HEK293 (cell line): ENCODE measurements around the gene PLD3.

ENCODE experiments used
- CTCF ChIA-PET: fragments of 350-600 bp; formaldehyde crosslinking; extraction: SDS; loops from one replicate; lab custom pipeline; 2021; ENCODE audit warnings: antibody characterized with exemption; lab: Yijun Ruan, JAX
- POLR2A ChIA-PET: fragments of 300-600 bp; formaldehyde crosslinking; extraction: SDS; loops from one replicate; lab custom pipeline; 2020; ENCODE audit warnings: antibody characterized with exemption, inconsistent platforms; lab: Yijun Ruan, JAX
- H3K27ac ChIP-seq: fragments of 200-500 bp; sonication (Bioruptor generic); 2 replicates; pipeline ENCODE4 v1.5.1; 2014; ENCODE audit warnings: low read depth, low read length, control low read depth, inconsistent platforms; ENCODE audit errors: extremely low read depth
- H3K36me3 ChIP-seq, 2 experiments: fragments of 200-500 bp in 1 of 2; sonication (Bioruptor generic) in 1 of 2; 1 replicate in 1 of 2; 2 replicates in 1 of 2; pipeline ENCODE4 v1.5.1; 2014 to 2017; ENCODE audit warnings: inconsistent platforms in 2 of 2, low read length in 2 of 2; ENCODE audit not compliant: control insufficient read depth in 2 of 2, insufficient read depth in 1 of 2
- H3K4me1 ChIP-seq: fragments of 200-500 bp; sonication (Bioruptor generic); 2 replicates; pipeline ENCODE4 v1.5.1; 2014; ENCODE audit warnings: mild to moderate bottlenecking, low read length, inconsistent platforms; ENCODE audit not compliant: control insufficient read depth, insufficient read depth
- H3K4me3 ChIP-seq: 2 replicates; pipeline ENCODE4 v1.5.1; 2011; ENCODE audit warnings: low read depth, mild to moderate bottlenecking, control low read depth, low read length, moderate library complexity
- H3K9me3 ChIP-seq: fragments of 200-500 bp; sonication (Bioruptor generic); 2 replicates; pipeline ENCODE4 v1.5.1; 2014; ENCODE audit warnings: low read depth, low read length, inconsistent platforms; ENCODE audit not compliant: control insufficient read depth, insufficient read depth
- BCL11B ChIP-seq: fragments of 450-650 bp; formaldehyde crosslinking; IDR thresholded peaks from 2 replicates; pipeline ENCODE4 v1.5.1; 2016; ENCODE audit warnings: low read depth, missing biosample characterization, missing genetic modification characterization
- EGR2 ChIP-seq: fragments of 450-650 bp; formaldehyde crosslinking; IDR thresholded peaks from 2 replicates; pipeline ENCODE4 v1.5.1; 2016; ENCODE audit warnings: low read depth, missing biosample characterization, missing genetic modification characterization
- KLF17 ChIP-seq: fragments of 450-650 bp; formaldehyde crosslinking; IDR thresholded peaks from 2 replicates; pipeline ENCODE4 v1.5.1; 2016; ENCODE audit warnings: missing biosample characterization, missing genetic modification characterization
- MYNN ChIP-seq: fragments of 450-650 bp; formaldehyde crosslinking; IDR thresholded peaks from 2 replicates; pipeline ENCODE4 v1.5.1; 2016; ENCODE audit warnings: missing biosample characterization, missing genetic modification characterization, borderline replicate concordance
- OSR2 ChIP-seq: fragments of 450-650 bp; formaldehyde crosslinking; IDR thresholded peaks from 2 replicates; pipeline ENCODE4 v1.5.1; 2016; ENCODE audit warnings: missing biosample characterization, missing genetic modification characterization
- OVOL3 ChIP-seq: fragments of 450-650 bp; formaldehyde crosslinking; IDR thresholded peaks from 2 replicates; pipeline ENCODE4 v1.5.1; 2016; ENCODE audit warnings: missing biosample characterization, missing genetic modification characterization
- PRDM10 ChIP-seq: fragments of 450-650 bp; formaldehyde crosslinking; IDR thresholded peaks from 2 replicates; pipeline ENCODE4 v1.5.1; 2016; ENCODE audit warnings: missing biosample characterization, missing genetic modification characterization
- PRDM6 ChIP-seq: fragments of 450-650 bp; formaldehyde crosslinking; IDR thresholded peaks from 2 replicates; pipeline ENCODE4 v1.5.1; 2017; ENCODE audit warnings: missing biosample characterization, missing genetic modification characterization
- SP3 ChIP-seq: fragments of 450-650 bp; formaldehyde crosslinking; IDR thresholded peaks from 2 replicates; pipeline ENCODE4 v1.5.1; 2016; ENCODE audit warnings: missing biosample characterization, missing genetic modification characterization
- TSHZ1 ChIP-seq: fragments of 450-650 bp; formaldehyde crosslinking; IDR thresholded peaks from 2 replicates; pipeline ENCODE4 v1.5.1; 2016; ENCODE audit warnings: missing biosample characterization, missing genetic modification characterization, borderline replicate concordance
- ZBTB10 ChIP-seq: fragments of 450-650 bp; formaldehyde crosslinking; IDR thresholded peaks from 2 replicates; pipeline ENCODE4 v1.5.1; 2016; ENCODE audit warnings: missing biosample characterization, missing genetic modification characterization
- ZBTB17 ChIP-seq: fragments of 450-650 bp; formaldehyde crosslinking; IDR thresholded peaks from 2 replicates; pipeline ENCODE4 v1.5.1; 2016; ENCODE audit warnings: missing biosample characterization, missing genetic modification characterization
- ZEB2 ChIP-seq: fragments of 450-650 bp; formaldehyde crosslinking; IDR thresholded peaks from 2 replicates; pipeline ENCODE4 v1.5.1; 2016; ENCODE audit warnings: missing biosample characterization, missing genetic modification characterization
- ZIC2 ChIP-seq: fragments of 450-650 bp; formaldehyde crosslinking; IDR thresholded peaks from 2 replicates; pipeline ENCODE4 v1.5.1; 2016; ENCODE audit warnings: missing biosample characterization, missing genetic modification characterization
- ZNF121 ChIP-seq: fragments of 450-650 bp; formaldehyde crosslinking; IDR thresholded peaks from 2 replicates; pipeline ENCODE4 v1.5.1; 2016; ENCODE audit warnings: missing biosample characterization, missing genetic modification characterization
- ZNF16 ChIP-seq: fragments of 450-650 bp; formaldehyde crosslinking; IDR thresholded peaks from 2 replicates; pipeline ENCODE4 v1.5.1; 2016; ENCODE audit warnings: low read depth, missing biosample characterization, missing genetic modification characterization
- ZNF174 ChIP-seq: fragments of 450-650 bp; formaldehyde crosslinking; IDR thresholded peaks from 2 replicates; pipeline ENCODE4 v1.5.0; 2017; ENCODE audit warnings: missing biosample characterization, mild to moderate bottlenecking, missing genetic modification characterization
- ZNF530 ChIP-seq: fragments of 450-650 bp; formaldehyde crosslinking; IDR thresholded peaks from 2 replicates; pipeline ENCODE4 v1.5.1; 2016; ENCODE audit warnings: low read depth, missing biosample characterization, missing genetic modification characterization
- ZNF558 ChIP-seq: fragments of 450-650 bp; formaldehyde crosslinking; IDR thresholded peaks from 2 replicates; pipeline ENCODE4 v1.5.1; 2016; ENCODE audit warnings: missing biosample characterization, missing genetic modification characterization
- ZNF677 ChIP-seq: fragments of 450-650 bp; IDR thresholded peaks from 2 replicates; pipeline ENCODE4 v1.5.0; 2018; ENCODE audit warnings: missing biosample characterization, mild to moderate bottlenecking, missing genetic modification characterization, moderate library complexity
- ZNF76 ChIP-seq: fragments of 450-650 bp; formaldehyde crosslinking; IDR thresholded peaks from 2 replicates; pipeline ENCODE4; 2016; ENCODE audit warnings: low read depth, missing biosample characterization, missing genetic modification characterization, borderline replicate concordance
- ZNF792 ChIP-seq: fragments of 450-650 bp; formaldehyde crosslinking; IDR thresholded peaks from 2 replicates; pipeline ENCODE4 v1.5.1; 2016; ENCODE audit warnings: missing biosample characterization, missing genetic modification characterization
- ZXDB ChIP-seq: fragments of 450-650 bp; formaldehyde crosslinking; IDR thresholded peaks from 2 replicates; pipeline ENCODE4 v1.5.1; 2016; ENCODE audit warnings: missing biosample characterization, missing genetic modification characterization

Gene PLD3

GRCh38 chr19:40356681-40357595 lies 8.4 kb downstream of the PLD3 start:
- Histone ChIP-seq H3K36me3 (peaks cover 0 to 46% of the 10 kb centered on the region in 2 experiments; a peak in 2 of 3 replicates), H3K9me3 (no peaks in the 10 kb centered on the region)
- TF ChIP-seq EGR2 (tag by site-specific recombination) (no peak), ZNF76 (tag by site-specific recombination) (no peak), OSR2 (tag by site-specific recombination) (peak; percentile 69), ZBTB10 (0 out of 2 replicates have a peak, but pooled peaks have one; percentile 2), ZNF792 (tag by site-specific recombination) (no peak), ZXDB (tag by site-specific recombination) (no peak), KLF17 (tag by site-specific recombination) (no peak), MYNN (tag by site-specific recombination) (no peak), OVOL3 (tag by site-specific recombination) (no peak), ZIC2 (peak; percentile 55; the same call in 1 of the 2 replicates), BCL11B (no peak), SP3 (tag by site-specific recombination) (no peak), ZNF530 (no peak), PRDM10 (tag by site-specific recombination) (peak; percentile 98), ZEB2 (tag by site-specific recombination) (no peak), ZBTB17 (peak; percentile 79), ZNF677 (0 out of 2 replicates have a peak, but pooled peaks have one; percentile 2), PRDM6 (tag by site-specific recombination) (no peak), ZNF16 (tag by site-specific recombination) (peak; percentile 94), ZNF558 (tag by site-specific recombination) (no peak), ZNF121 (tag by site-specific recombination) (peak; percentile 61; the same call in 1 of the 2 replicates), ZNF174 (tag by site-specific recombination) (no peak), TSHZ1 (tag by site-specific recombination) (no peak)
- TF ChIP-seq, all 188 proteins: peak for 8
- peaks cover 14% of the 10 kb centered on the region for H3K4me1 ChIP-seq
- H3K4me3 ChIP-seq: no peak overlapping the region
- POLR2A ChIA-PET: interaction anchor here (0.7 to 4.6 kb wide), 4 partner anchors 8 to 69 kb away, joined by 3 to 22 read pairs (median 6); partner anchors contain the start of genes C19orf47, PLD3 and SERTAD1
- CTCF ChIA-PET: interaction anchor here (0.5 to 1.7 kb wide), 7 partner anchors 12 to 965 kb away, joined by 3 to 6 read pairs (median 3); no protein-coding TSS in a partner anchor
- no peak overlapping the region for H3K27ac ChIP-seq
